IPS-18a (cell line): ENCODE results near the gene SPHK2.

Experiments used
- H3K27ac ChIP-seq: one replicate; pipeline ENCODE4 v1.5.1; 2013; ENCODE audit warnings: low read length
- H3K27me3 ChIP-seq: one replicate; pipeline ENCODE4 v1.6.1; 2013; ENCODE audit warnings: mild to moderate bottlenecking, low read length; ENCODE audit not compliant: control insufficient read depth, insufficient read depth
- H3K36me3 ChIP-seq: one replicate; pipeline ENCODE4 v1.6.1; 2013; ENCODE audit warnings: low read depth, low read length; ENCODE audit not compliant: control insufficient read depth
- H3K4me1 ChIP-seq: one replicate; pipeline ENCODE4 v1.6.1; 2013; ENCODE audit warnings: low read depth, low read length; ENCODE audit not compliant: control insufficient read depth
- H3K4me3 ChIP-seq: one replicate; pipeline ENCODE4 v1.5.1; 2013; ENCODE audit warnings: low read length
- H3K9ac ChIP-seq: one replicate; pipeline ENCODE4 v1.6.1; 2013; ENCODE audit warnings: mild to moderate bottlenecking, low read length, moderate library complexity
- H3K9me3 ChIP-seq: one replicate; pipeline ENCODE4 v1.6.1; 2013; ENCODE audit warnings: low read depth, low read length; ENCODE audit not compliant: control insufficient read depth

The SPHK2 gene

GRCh38 chr19:48591021-48591420 is 28.3 kb upstream of the SPHK2 start:
- no peaks in the 10 kb centered on the region for H3K9me3 ChIP-seq
- no peak overlapping the region for H3K4me3 ChIP-seq
- H3K36me3 ChIP-seq, result no peaks in the 10 kb centered on the region
- no peaks in the 10 kb centered on the region for H3K4me1 ChIP-seq
- no peak overlapping the region for H3K27ac ChIP-seq
- no peak overlapping the region for H3K9ac ChIP-seq
- peaks cover 5% of the 10 kb centered on the region for H3K27me3 ChIP-seq

- Histone ChIP-seq H3K36me3 (no peaks in the 10 kb centered on the region), H3K4me3 (no peak overlapping the region), H3K27me3 (no peaks in the 10 kb centered on the region), H3K27ac (no peak overlapping the region), H3K4me1 (no peaks in the 10 kb centered on the region), H3K9ac (no peak overlapping the region), H3K9me3 (no peaks in the 10 kb centered on the region)
Observed at GRCh38 chr19:48595171-48595570, 24.1 kb upstream of the SPHK2 start.

- Histone ChIP-seq H3K27me3 (no peaks in the 10 kb centered on the region), H3K9ac (no peak overlapping the region), H3K36me3 (no peaks in the 10 kb centered on the region), H3K4me3 (no peak overlapping the region), H3K9me3 (no peaks in the 10 kb centered on the region), H3K4me1 (no peaks in the 10 kb centered on the region), H3K27ac (no peak overlapping the region)
Observed at GRCh38 chr19:48595833-48596232, 23.5 kb upstream of the SPHK2 start.

GRCh38 chr19:48596237-48596636 is 23.1 kb upstream of the SPHK2 start:
- Histone ChIP-seq H3K36me3 (no peaks in the 10 kb centered on the region), H3K27ac (no peak overlapping the region), H3K9me3 (no peaks in the 10 kb centered on the region), H3K9ac (no peak overlapping the region), H3K27me3 (no peaks in the 10 kb centered on the region), H3K4me1 (no peaks in the 10 kb centered on the region), H3K4me3 (no peak overlapping the region)

- no peaks in the 10 kb centered on the region for H3K9me3 ChIP-seq
- no peaks in the 10 kb centered on the region for H3K4me1 ChIP-seq
- no peak overlapping the region for H3K9ac ChIP-seq
- no peak overlapping the region for H3K4me3 ChIP-seq
- no peak overlapping the region for H3K27ac ChIP-seq
- H3K27me3 ChIP-seq, result no peaks in the 10 kb centered on the region
- H3K36me3 ChIP-seq, result no peaks in the 10 kb centered on the region
Observed at GRCh38 chr19:48596679-48597465, 22.4 kb upstream of the SPHK2 start.

- H3K9me3 ChIP-seq, result no peaks in the 10 kb centered on the region
- no peaks in the 10 kb centered on the region for H3K4me1 ChIP-seq
- no peaks in the 10 kb centered on the region for H3K27me3 ChIP-seq
- no peaks in the 10 kb centered on the region for H3K36me3 ChIP-seq
- H3K27ac ChIP-seq, result no peak overlapping the region
- no peak overlapping the region for H3K9ac ChIP-seq
- no peak overlapping the region for H3K4me3 ChIP-seq
Observed at GRCh38 chr19:48598996-48599700, 20.2 kb upstream of the SPHK2 start.

- H3K4me3 ChIP-seq, result no peak overlapping the region
- H3K27me3 ChIP-seq, result no peaks in the 10 kb centered on the region
- no peaks in the 10 kb centered on the region for H3K36me3 ChIP-seq
- no peak overlapping the region for H3K9ac ChIP-seq
- no peaks in the 10 kb centered on the region for H3K9me3 ChIP-seq
- H3K27ac ChIP-seq, result no peak overlapping the region
- H3K4me1 ChIP-seq, result no peaks in the 10 kb centered on the region
Observed at GRCh38 chr19:48600679-48601417, 18.5 kb upstream of the SPHK2 start.

GRCh38 chr19:48603001-48603400 is 16.3 kb upstream of the SPHK2 start:
- Histone ChIP-seq H3K9ac (no peak overlapping the region), H3K9me3 (no peaks in the 10 kb centered on the region), H3K36me3 (no peaks in the 10 kb centered on the region), H3K27me3 (no peaks in the 10 kb centered on the region), H3K27ac (no peak overlapping the region), H3K4me3 (no peak overlapping the region), H3K4me1 (no peaks in the 10 kb centered on the region)

GRCh38 chr19:48603449-48603848 is 15.9 kb upstream of the SPHK2 start:
- Histone ChIP-seq H3K27ac (no peak overlapping the region), H3K4me3 (no peak overlapping the region), H3K27me3 (no peaks in the 10 kb centered on the region)

GRCh38 chr19:48603850-48604249 is 15.5 kb upstream of the SPHK2 start:
- no peaks in the 10 kb centered on the region for H3K36me3 ChIP-seq
- H3K4me3 ChIP-seq, result no peak overlapping the region
- H3K27ac ChIP-seq, result no peak overlapping the region
- H3K4me1 ChIP-seq, result no peaks in the 10 kb centered on the region
- no peaks in the 10 kb centered on the region for H3K27me3 ChIP-seq
- no peaks in the 10 kb centered on the region for H3K9me3 ChIP-seq
- no peak overlapping the region for H3K9ac ChIP-seq

More at GRCh38 chr19:48603449-48603848, 15.9 kb upstream of the SPHK2 start:
- no peaks in the 10 kb centered on the region for H3K9me3 ChIP-seq
- no peaks in the 10 kb centered on the region for H3K36me3 ChIP-seq
- H3K4me1 ChIP-seq, result no peaks in the 10 kb centered on the region
- no peak overlapping the region for H3K9ac ChIP-seq

GRCh38 chr19:48606463-48607358 is 12.6 kb upstream of the SPHK2 start, which contains the start of gene SPACA4:
Gene SPACA4, plus strand, starts transcription at chr19:48606742. Its CDS starts 237 bp downstream, at chr19:48606979.
- no peaks in the 10 kb centered on the region for H3K36me3 ChIP-seq
- H3K27ac ChIP-seq, result no peak within 1 kb of the TSS
- no peaks in the 10 kb centered on the region for H3K4me1 ChIP-seq
- no peaks in the 10 kb centered on the region for H3K27me3 ChIP-seq
- no peaks in the 10 kb centered on the region for H3K9me3 ChIP-seq
- H3K9ac ChIP-seq, result no peak within 1 kb of the TSS
- H3K4me3 ChIP-seq, result no peak within 1 kb of the TSS
